ENCODE measurements around the gene MYO1G.

DNA sequence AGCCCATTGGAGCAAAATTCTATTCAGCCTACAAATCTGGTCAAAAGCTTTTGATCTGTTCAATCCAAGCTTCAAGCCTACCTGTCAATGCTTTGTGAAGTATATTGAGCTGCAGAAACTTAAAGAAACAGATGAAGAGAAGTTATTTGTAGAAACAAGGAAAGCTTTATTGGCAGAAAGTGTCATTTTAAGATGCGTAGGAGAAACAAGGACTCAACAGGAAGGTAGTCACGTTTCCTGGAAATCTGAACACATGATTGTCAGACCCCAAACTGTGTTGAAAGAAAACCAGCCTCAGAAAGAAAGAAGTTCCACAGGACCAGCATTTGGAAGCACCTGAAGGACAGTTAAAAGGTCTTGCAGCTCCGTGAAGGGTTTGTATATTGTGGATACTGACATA, 58.7 kb downstream of the MYO1G start:
- TF ChIP-seq CTCF (IDR thresholded peaks at IDR 0.05) (no peak), EZH2phosphoT487 (IDR thresholded peaks at IDR 0.05) (no peak), EZH2 (IDR thresholded peaks at IDR 0.05) (no peak)

Data from neural progenitor cell (in vitro differentiated cells).